ENCODE results near the gene AIG1. TPM values are rescaled to one million over a fixed set of nuclear protein-coding genes. Genes with fewer than 3 reads are reported as not detected.

AIG1 gene
- polyA plus RNA-seq, 1 donor from 2014 or later, result 23.2 TPM

DNA sequence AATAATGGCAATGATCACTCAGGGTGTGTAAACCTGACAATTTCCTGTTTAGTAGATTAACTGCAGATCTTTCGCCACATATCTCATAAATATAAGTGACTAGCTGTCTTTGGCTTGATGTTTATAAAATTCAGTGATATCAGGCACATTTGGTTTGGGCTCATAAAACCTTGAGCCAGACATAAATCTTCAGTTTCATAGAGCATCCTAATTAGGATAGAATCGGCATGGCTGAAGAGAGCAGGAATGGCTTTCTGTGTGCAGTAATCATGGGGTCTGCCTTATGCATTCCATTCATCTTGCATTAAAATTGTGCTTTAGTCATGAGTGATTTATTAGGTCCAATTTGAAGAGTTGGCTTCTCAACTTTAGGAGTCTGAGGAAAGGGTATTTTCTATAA lies 27.2 kb downstream of the AIG1 start:
- H3K9me3 ChIP-seq (ENCODE audit: low read length), result no peaks in the 10 kb centered on the region

DNA sequence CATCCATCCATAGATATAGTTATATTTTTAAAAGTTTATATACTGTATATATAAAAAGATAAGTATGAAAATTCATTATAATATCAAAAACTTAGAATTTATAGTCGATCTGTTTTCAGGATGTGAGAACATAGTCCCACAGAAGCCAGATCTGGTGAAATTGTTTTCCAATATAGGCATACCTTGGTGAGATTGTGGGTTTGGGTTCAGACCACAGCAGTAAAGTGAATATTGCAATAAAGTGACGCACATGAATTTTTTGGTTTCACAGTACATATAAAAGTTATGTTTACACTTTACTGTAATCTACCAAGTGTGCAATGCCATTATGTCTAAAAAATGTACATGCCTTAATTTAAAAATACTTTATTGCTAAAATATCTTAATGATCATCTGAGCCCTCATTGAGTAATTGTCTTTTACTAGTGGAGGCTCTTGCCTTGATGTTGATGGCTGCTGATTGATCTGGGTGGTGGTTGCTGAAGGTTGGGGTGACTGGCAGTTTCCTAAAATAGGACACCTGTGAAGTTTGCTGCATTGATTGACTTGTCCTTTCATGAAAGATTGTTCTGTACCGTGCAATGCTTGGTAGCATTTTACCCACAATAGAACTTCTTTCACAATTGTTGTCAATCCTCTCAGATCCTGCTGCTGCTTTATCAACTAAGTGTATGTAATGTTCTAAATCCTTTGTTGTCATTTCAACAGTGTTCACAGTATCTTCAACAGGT lies 29.8 kb downstream of the AIG1 start:
- Histone ChIP-seq H3F3A (ENCODE audit: insufficient read depth, low read length, poor library complexity, severe bottlenecking) (no peaks in the 10 kb centered on the region), H3K4me3 (ENCODE audit: low read length) (no peak overlapping the region), H3K36me3 (ENCODE audit: insufficient read depth, low read length) (no peaks in the 10 kb centered on the region), H3K27me3 (ENCODE audit: insufficient read depth, low read depth, low read length) (no peaks in the 10 kb centered on the region), H2AFZ (ENCODE audit: low read depth, low read length) (no peak overlapping the region), H3K79me2 (replicated peaks; ENCODE audit: insufficient read depth, low read length) (no peaks in the 10 kb centered on the region), H3K9ac (ENCODE audit: low read length) (no peak overlapping the region), H4K20me1 (ENCODE audit: insufficient read depth) (no peaks in the 10 kb centered on the region), H3K27ac (ENCODE audit: low read length) (no peak overlapping the region), H3K9me3 (ENCODE audit: low read length) (no peaks in the 10 kb centered on the region), H3K4me2 (ENCODE audit: low read length) (no peak overlapping the region), H3K9me2 (ENCODE audit: insufficient read depth, low read length) (no peaks in the 10 kb centered on the region)
- TF ChIP-seq RAD21 (conservative IDR thresholded peaks at IDR 0.05), result no peak
- no peak for TF ChIP-seq SMC3 (conservative IDR thresholded peaks at IDR 0.05; ENCODE audit: poor library complexity)
- no peak for TF ChIP-seq TAF1 (IDR thresholded peaks at IDR 0.05; ENCODE audit: low read depth)
- TF ChIP-seq, protein P1, sequence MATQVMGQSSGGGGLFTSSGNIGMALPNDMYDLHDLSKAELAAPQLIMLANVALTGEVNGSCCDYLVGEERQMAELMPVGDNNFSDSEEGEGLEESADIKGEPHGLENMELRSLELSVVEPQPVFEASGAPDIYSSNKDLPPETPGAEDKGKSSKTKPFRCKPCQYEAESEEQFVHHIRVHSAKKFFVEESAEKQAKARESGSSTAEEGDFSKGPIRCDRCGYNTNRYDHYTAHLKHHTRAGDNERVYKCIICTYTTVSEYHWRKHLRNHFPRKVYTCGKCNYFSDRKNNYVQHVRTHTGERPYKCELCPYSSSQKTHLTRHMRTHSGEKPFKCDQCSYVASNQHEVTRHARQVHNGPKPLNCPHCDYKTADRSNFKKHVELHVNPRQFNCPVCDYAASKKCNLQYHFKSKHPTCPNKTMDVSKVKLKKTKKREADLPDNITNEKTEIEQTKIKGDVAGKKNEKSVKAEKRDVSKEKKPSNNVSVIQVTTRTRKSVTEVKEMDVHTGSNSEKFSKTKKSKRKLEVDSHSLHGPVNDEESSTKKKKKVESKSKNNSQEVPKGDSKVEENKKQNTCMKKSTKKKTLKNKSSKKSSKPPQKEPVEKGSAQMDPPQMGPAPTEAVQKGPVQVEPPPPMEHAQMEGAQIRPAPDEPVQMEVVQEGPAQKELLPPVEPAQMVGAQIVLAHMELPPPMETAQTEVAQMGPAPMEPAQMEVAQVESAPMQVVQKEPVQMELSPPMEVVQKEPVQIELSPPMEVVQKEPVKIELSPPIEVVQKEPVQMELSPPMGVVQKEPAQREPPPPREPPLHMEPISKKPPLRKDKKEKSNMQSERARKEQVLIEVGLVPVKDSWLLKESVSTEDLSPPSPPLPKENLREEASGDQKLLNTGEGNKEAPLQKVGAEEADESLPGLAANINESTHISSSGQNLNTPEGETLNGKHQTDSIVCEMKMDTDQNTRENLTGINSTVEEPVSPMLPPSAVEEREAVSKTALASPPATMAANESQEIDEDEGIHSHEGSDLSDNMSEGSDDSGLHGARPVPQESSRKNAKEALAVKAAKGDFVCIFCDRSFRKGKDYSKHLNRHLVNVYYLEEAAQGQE (IDR thresholded peaks at IDR 0.05; ENCODE audit: borderline replicate concordance), result no peak
- no peak for TF ChIP-seq EP300 (conservative IDR thresholded peaks at IDR 0.05; ENCODE audit: poor library complexity, severe bottlenecking)
- TF ChIP-seq EZH2 (IDR thresholded peaks at IDR 0.05; ENCODE audit: borderline replicate concordance, insufficient read depth, low read length, poor library complexity, severe bottlenecking), result no peak
- TF ChIP-seq, protein P2, sequence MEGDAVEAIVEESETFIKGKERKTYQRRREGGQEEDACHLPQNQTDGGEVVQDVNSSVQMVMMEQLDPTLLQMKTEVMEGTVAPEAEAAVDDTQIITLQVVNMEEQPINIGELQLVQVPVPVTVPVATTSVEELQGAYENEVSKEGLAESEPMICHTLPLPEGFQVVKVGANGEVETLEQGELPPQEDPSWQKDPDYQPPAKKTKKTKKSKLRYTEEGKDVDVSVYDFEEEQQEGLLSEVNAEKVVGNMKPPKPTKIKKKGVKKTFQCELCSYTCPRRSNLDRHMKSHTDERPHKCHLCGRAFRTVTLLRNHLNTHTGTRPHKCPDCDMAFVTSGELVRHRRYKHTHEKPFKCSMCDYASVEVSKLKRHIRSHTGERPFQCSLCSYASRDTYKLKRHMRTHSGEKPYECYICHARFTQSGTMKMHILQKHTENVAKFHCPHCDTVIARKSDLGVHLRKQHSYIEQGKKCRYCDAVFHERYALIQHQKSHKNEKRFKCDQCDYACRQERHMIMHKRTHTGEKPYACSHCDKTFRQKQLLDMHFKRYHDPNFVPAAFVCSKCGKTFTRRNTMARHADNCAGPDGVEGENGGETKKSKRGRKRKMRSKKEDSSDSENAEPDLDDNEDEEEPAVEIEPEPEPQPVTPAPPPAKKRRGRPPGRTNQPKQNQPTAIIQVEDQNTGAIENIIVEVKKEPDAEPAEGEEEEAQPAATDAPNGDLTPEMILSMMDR (IDR thresholded peaks at IDR 0.05; ENCODE audit: poor library complexity, severe bottlenecking), result no peak

More for the DNA sequence above, 27.2 kb downstream of the AIG1 start:
- no peak overlapping the region for H2AFZ ChIP-seq (ENCODE audit: low read depth, low read length)
- H3K4me3 ChIP-seq (ENCODE audit: low read length), result no peak overlapping the region
- H3K4me2 ChIP-seq (ENCODE audit: low read length), result no peak overlapping the region
- TF ChIP-seq MXI1 (conservative IDR thresholded peaks at IDR 0.05; ENCODE audit: poor library complexity, severe bottlenecking), result no peak
- TF ChIP-seq SMC3 (conservative IDR thresholded peaks at IDR 0.05; ENCODE audit: poor library complexity), result no peak
- TF ChIP-seq EZH2 (IDR thresholded peaks at IDR 0.05; ENCODE audit: borderline replicate concordance, insufficient read depth, low read length, poor library complexity, severe bottlenecking), result no peak
- TF ChIP-seq TAF1 (IDR thresholded peaks at IDR 0.05; ENCODE audit: low read depth), result no peak
- TF ChIP-seq, protein P2 (IDR thresholded peaks at IDR 0.05; ENCODE audit: poor library complexity, severe bottlenecking), result no peak
- no peaks in the 10 kb centered on the region for H3K36me3 ChIP-seq (ENCODE audit: insufficient read depth, low read length)
- H3K9ac ChIP-seq (ENCODE audit: low read length), result no peak overlapping the region
- H3K9me2 ChIP-seq (ENCODE audit: insufficient read depth, low read length), result no peaks in the 10 kb centered on the region
- no peaks in the 10 kb centered on the region for H3K79me2 ChIP-seq (replicated peaks; ENCODE audit: insufficient read depth, low read length)
- H3K27ac ChIP-seq (ENCODE audit: low read length), result no peak overlapping the region
- no peaks in the 10 kb centered on the region for H4K20me1 ChIP-seq (ENCODE audit: insufficient read depth)
- no peaks in the 10 kb centered on the region for H3K27me3 ChIP-seq (ENCODE audit: insufficient read depth, low read depth, low read length)
- no peaks in the 10 kb centered on the region for H3F3A ChIP-seq (ENCODE audit: insufficient read depth, low read length, poor library complexity, severe bottlenecking)
